ENCODE measurements around the gene KLHDC7B.

KLHDC7B gene

GRCh38 chr22:50579752-50580151, 34.1 kb downstream of the KLHDC7B start:
- DNase-seq (ENCODE audit: extremely low read depth, insufficient read length), result no peak
- H3K27me3 ChIP-seq (replicated peaks; ENCODE audit: control insufficient read depth, insufficient read depth, low read length), result no peaks in the 10 kb centered on the region
- TF ChIP-seq, protein P1, sequence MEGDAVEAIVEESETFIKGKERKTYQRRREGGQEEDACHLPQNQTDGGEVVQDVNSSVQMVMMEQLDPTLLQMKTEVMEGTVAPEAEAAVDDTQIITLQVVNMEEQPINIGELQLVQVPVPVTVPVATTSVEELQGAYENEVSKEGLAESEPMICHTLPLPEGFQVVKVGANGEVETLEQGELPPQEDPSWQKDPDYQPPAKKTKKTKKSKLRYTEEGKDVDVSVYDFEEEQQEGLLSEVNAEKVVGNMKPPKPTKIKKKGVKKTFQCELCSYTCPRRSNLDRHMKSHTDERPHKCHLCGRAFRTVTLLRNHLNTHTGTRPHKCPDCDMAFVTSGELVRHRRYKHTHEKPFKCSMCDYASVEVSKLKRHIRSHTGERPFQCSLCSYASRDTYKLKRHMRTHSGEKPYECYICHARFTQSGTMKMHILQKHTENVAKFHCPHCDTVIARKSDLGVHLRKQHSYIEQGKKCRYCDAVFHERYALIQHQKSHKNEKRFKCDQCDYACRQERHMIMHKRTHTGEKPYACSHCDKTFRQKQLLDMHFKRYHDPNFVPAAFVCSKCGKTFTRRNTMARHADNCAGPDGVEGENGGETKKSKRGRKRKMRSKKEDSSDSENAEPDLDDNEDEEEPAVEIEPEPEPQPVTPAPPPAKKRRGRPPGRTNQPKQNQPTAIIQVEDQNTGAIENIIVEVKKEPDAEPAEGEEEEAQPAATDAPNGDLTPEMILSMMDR (IDR thresholded peaks at IDR 0.05; ENCODE audit: insufficient read depth, low read length, poor library complexity, severe bottlenecking), result no peak
- H3K36me3 ChIP-seq (ENCODE audit: control insufficient read depth, insufficient read depth, low read length), result peaks cover 26% of the 10 kb centered on the region
- no peak overlapping the region for H3K4me3 ChIP-seq (replicated peaks; ENCODE audit: low read depth, low read length)

- Histone ChIP-seq H3K4me3 (replicated peaks; ENCODE audit: low read depth, low read length) (peak overlapping the region; percentile 85), H3K36me3 (ENCODE audit: control insufficient read depth, insufficient read depth, low read length) (peaks cover 18% of the 10 kb centered on the region), H3K27me3 (replicated peaks; ENCODE audit: control insufficient read depth, insufficient read depth, low read length) (no peaks in the 10 kb centered on the region)
- TF ChIP-seq, protein P1 (IDR thresholded peaks at IDR 0.05; ENCODE audit: insufficient read depth, low read length, poor library complexity, severe bottlenecking), result no peak
- no peak for DNase-seq (ENCODE audit: extremely low read depth, insufficient read length)
Measured at GRCh38 chr22:50581031-50581949, 35.6 kb downstream of the KLHDC7B start.

GRCh38 chr22:50581950-50582492, 36.3 kb downstream of the KLHDC7B start:
- H3K4me3 ChIP-seq (replicated peaks; ENCODE audit: low read depth, low read length), result peak overlapping the region; percentile 85
- H3K36me3 ChIP-seq (ENCODE audit: control insufficient read depth, insufficient read depth, low read length), result peaks cover 16% of the 10 kb centered on the region
- no peak for DNase-seq (ENCODE audit: extremely low read depth, insufficient read length)
- TF ChIP-seq, protein P1 (IDR thresholded peaks at IDR 0.05; ENCODE audit: insufficient read depth, low read length, poor library complexity, severe bottlenecking), result no peak
- no peaks in the 10 kb centered on the region for H3K27me3 ChIP-seq (replicated peaks; ENCODE audit: control insufficient read depth, insufficient read depth, low read length)

- H3K4me3 ChIP-seq (replicated peaks; ENCODE audit: low read depth, low read length), result peak within 1 kb of the TSS; percentile 85
- H3K36me3 ChIP-seq (ENCODE audit: control insufficient read depth, insufficient read depth, low read length), result peaks cover 13% of the 10 kb centered on the region
- H3K27me3 ChIP-seq (replicated peaks; ENCODE audit: control insufficient read depth, insufficient read depth, low read length), result no peaks in the 10 kb centered on the region
- peak; percentile 97 for DNase-seq (ENCODE audit: extremely low read depth, insufficient read length)
- TF ChIP-seq, protein P1 (IDR thresholded peaks at IDR 0.05; ENCODE audit: insufficient read depth, low read length, poor library complexity, severe bottlenecking), result no peak
Measured at GRCh38 chr22:50582493-50583293, 37.0 kb downstream of the KLHDC7B start, which contains the start of gene CHKB. TSS of gene CHKB (minus strand) at chr22:50582849. CDS start at chr22:50582781, 68 bp downstream.

- H3K27me3 ChIP-seq (replicated peaks; ENCODE audit: control insufficient read depth, insufficient read depth, low read length), result no peaks in the 10 kb centered on the region
- no peak for DNase-seq (ENCODE audit: extremely low read depth, insufficient read length)
- TF ChIP-seq, protein P1 (IDR thresholded peaks at IDR 0.05; ENCODE audit: insufficient read depth, low read length, poor library complexity, severe bottlenecking), result peak; percentile 2
- peak overlapping the region; percentile 70 for H3K4me3 ChIP-seq (replicated peaks; ENCODE audit: low read depth, low read length)
- peaks cover 13% of the 10 kb centered on the region for H3K36me3 ChIP-seq (ENCODE audit: control insufficient read depth, insufficient read depth, low read length)
Measured at GRCh38 chr22:50583294-50583861, 37.7 kb downstream of the KLHDC7B start.
